Activated naive CD8-positive, alpha-beta T cell treated with anti-CD3 and anti-CD28 coated beads for 36 hours (primary cell): ENCODE results near the gene DHFR. TPM values are rescaled to one million over a fixed set of nuclear protein-coding genes. Genes with fewer than 3 reads are reported as not detected.
"Not testable (repeated sequence)": the region's sequence is repeated elsewhere in the genome, so short reads cannot be mapped to it uniquely, and the experiment has no call there.

Experiments used
- DNase-seq: peaks from one replicate; pipeline ENCODE4 v3.0.0; 2021
- H3K27ac Mint-ChIP-seq: one replicate; pipeline ENCODE4 v1.8.0; 2022; ENCODE audit warnings: mild to moderate bottlenecking, moderate library complexity, mixed read lengths
- H3K27me3 Mint-ChIP-seq: one replicate; pipeline ENCODE4 v1.8.0; 2022; ENCODE audit warnings: mild to moderate bottlenecking, mixed read lengths
- H3K36me3 Mint-ChIP-seq: one replicate; pipeline ENCODE4 v1.8.0; 2021; ENCODE audit warnings: mild to moderate bottlenecking, mixed read lengths
- H3K4me1 Mint-ChIP-seq: one replicate; pipeline ENCODE4 v1.8.0; 2021; ENCODE audit warnings: mixed read lengths
- H3K4me3 Mint-ChIP-seq: one replicate; pipeline ENCODE4 v1.8.0; 2022; ENCODE audit warnings: mild to moderate bottlenecking, moderate library complexity, mixed read lengths
- H3K9me3 Mint-ChIP-seq: one replicate; pipeline ENCODE4 v1.8.0; 2022; ENCODE audit warnings: mixed read lengths
- total RNA-seq, 2 experiments: library from RNA; stranded (reverse); gene quantifications; one replicate each; pipeline ENCODE4 v1.2.3, GENCODE V29; 2021

Gene DHFR
- total RNA-seq, 2 experiments from 2014 or later: 110 to 112 TPM

DNA sequence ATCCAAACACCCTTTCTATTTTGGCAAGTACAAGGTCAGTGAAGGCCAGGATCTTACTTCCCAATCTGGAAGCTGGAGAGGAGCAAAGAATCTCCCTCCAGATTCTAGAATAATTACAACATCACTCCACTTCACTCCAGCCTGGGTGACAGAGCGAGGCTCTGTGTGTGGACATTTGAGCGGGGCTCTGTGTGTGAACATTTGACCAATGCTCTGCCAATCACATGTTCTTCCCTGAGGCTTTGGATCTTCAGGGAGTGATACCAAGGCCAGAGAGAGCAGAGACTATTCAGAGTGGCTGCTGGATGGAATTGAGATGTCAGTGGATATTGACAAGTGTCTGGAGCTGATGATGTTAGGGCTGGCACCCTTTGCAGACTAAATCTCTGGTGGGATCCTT is 60.0 kb downstream of the DHFR start:
- no peaks in the 10 kb centered on the region for H3K4me1 Mint-ChIP-seq
- H3K36me3 Mint-ChIP-seq: no peaks in the 10 kb centered on the region
- H3K9me3 Mint-ChIP-seq: no peaks in the 10 kb centered on the region
- no peaks in the 10 kb centered on the region for H3K27me3 Mint-ChIP-seq
- H3K27ac Mint-ChIP-seq: no peak overlapping the region
- H3K4me3 Mint-ChIP-seq: no peak overlapping the region
- no peak for DNase-seq

DNA sequence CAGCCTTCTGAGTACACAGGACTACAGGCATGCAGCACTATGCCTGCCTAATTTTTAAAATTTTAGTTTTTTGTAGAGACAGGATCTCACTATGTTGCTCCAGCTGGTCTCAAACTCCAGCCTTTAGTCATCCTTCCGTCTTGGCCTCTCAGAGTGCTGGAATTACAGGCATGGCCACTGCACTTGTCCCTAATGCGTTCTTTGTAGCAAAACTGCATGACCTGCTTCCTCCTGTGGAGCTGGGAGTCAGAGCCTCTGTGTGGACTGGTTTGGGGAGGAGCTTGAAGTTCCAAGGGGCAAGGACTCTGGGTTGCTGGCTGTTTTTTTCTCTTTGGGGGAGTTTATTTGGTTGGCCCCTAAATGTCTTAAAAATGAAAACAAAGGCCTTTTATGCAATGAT is 62.0 kb downstream of the DHFR start:
- no peaks in the 10 kb centered on the region for H3K36me3 Mint-ChIP-seq
- no peak overlapping the region for H3K27ac Mint-ChIP-seq
- no peaks in the 10 kb centered on the region for H3K4me1 Mint-ChIP-seq
- no peaks in the 10 kb centered on the region for H3K9me3 Mint-ChIP-seq
- DNase-seq: no peak
- no peak overlapping the region for H3K4me3 Mint-ChIP-seq
- H3K27me3 Mint-ChIP-seq: no peaks in the 10 kb centered on the region

DNA sequence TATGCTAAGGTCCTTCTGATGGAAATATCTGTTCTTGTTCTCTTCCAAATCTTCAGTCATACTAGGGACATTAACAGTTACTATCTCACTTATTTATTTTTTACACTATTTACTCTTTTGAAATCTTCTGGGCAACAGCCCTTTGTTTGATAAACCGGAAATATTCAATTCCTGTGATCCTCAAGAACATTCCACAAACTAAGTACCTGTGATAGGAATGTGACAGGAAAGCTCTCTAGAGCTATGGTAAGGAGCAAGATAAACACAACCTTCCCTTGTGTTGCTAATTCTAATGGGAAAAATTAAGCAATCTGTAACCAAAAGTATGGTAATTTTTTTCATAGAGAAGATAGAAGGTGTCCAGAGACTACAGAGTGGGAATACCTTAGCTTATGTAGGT is 62.7 kb downstream of the DHFR start:
- H3K4me1 Mint-ChIP-seq: no peaks in the 10 kb centered on the region
- no peaks in the 10 kb centered on the region for H3K36me3 Mint-ChIP-seq
- no peak for DNase-seq
- no peaks in the 10 kb centered on the region for H3K9me3 Mint-ChIP-seq
- no peaks in the 10 kb centered on the region for H3K27me3 Mint-ChIP-seq
- H3K4me3 Mint-ChIP-seq: no peak overlapping the region
- no peak overlapping the region for H3K27ac Mint-ChIP-seq

DNA sequence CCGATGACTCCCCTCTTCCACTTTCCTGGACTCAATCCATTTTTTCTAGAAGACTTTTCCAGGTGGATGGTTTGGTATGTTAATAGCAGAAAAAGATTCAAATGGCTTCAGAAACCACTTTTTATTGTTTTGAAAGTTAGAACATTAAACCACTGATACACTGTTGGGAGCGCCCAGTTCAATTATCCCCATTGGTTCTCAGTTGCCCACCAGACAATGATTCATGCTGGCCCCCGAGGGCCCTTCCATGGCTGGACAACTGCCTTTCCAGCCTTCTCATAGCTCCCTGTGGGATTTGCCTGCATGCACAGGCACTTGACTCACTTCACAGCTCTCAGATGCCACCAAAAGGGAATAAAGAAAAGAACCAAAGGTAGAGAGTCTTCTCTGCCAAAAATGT is 63.4 kb downstream of the DHFR start:
- no peak for DNase-seq
- no peak overlapping the region for H3K27ac Mint-ChIP-seq
- no peak overlapping the region for H3K4me3 Mint-ChIP-seq
- H3K27me3 Mint-ChIP-seq: no peaks in the 10 kb centered on the region
- no peaks in the 10 kb centered on the region for H3K36me3 Mint-ChIP-seq
- no peaks in the 10 kb centered on the region for H3K9me3 Mint-ChIP-seq
- H3K4me1 Mint-ChIP-seq: no peaks in the 10 kb centered on the region

DNA sequence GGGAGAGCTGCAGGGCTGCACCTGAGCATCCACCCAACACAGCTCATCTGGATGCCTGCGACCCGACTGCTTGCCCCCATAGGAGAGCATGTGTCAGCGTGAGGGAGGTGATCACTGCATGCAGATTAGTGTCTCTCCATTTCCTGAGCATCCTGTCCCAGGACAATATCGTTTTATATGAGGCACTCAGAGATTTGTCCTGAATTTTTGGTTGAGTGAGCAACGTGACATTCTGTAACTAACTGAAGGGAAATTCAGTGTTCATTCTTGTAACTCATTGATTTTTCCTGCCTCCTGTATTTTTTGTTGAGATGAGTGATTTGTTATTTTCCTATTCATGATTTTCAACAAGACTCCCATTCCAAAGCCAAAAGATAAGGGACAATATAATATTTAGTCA is 64.0 kb downstream of the DHFR start:
- no peak overlapping the region for H3K4me3 Mint-ChIP-seq
- no peaks in the 10 kb centered on the region for H3K4me1 Mint-ChIP-seq
- no peaks in the 10 kb centered on the region for H3K27me3 Mint-ChIP-seq
- no peaks in the 10 kb centered on the region for H3K36me3 Mint-ChIP-seq
- no peak for DNase-seq
- no peaks in the 10 kb centered on the region for H3K9me3 Mint-ChIP-seq
- no peak overlapping the region for H3K27ac Mint-ChIP-seq

DNA sequence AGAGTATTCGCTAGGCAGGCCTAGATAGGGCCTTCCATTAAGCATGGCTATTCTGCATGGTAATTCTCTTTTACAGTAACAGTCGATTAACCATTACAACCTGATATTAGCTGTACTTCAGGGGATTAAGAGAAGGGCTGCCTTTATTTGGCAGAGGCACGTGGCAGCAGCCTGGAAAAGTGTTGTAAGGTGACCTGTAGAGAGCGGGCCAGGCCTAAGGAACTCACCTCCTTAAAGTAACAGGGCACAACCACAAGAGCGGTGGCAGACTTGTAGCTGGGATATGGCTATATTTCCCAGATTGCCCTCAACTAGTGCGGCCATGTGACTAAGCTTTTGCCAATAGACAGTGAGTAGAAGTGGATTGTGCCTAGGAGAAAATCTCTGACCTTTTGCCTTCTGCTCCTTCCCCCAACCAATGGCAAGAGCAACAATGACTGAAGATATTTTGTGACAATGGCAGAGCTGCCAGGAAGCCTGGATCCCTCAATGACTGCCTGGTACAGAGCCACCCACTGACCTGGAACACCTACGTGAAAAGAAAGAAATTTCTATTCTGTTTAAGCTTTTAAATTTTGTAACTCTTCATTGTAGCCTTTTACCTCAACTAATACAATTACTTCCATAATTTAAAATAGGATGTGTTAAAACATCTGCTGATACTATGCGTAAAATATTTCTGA is 65.8 kb downstream of the DHFR start:
- no peaks in the 10 kb centered on the region for H3K9me3 Mint-ChIP-seq
- no peaks in the 10 kb centered on the region for H3K4me1 Mint-ChIP-seq
- H3K36me3 Mint-ChIP-seq: no peaks in the 10 kb centered on the region

DNA sequence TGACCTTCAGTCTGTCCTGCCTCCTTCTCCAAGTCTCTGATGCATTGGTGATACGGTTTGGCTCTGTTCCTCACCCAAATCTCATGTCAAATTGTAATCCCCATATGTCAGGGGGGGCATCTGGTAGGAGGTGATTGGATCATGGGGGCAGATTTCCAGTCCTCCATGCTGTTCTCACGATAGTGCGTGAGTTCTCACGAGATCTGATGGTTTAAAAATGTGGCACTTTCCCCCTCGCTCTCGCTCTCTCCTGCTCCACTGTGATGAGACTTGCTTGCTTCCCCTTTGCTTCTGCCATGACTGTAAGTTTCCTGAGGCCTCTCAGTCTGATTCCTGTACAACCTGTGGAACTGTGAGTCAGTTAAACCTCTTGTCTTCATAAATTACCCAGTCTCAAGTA is 70.0 kb downstream of the DHFR start:
- Mint-ChIP-seq H3K4me3 (no peak overlapping the region), H3K4me1 (no peaks in the 10 kb centered on the region), H3K36me3 (no peaks in the 10 kb centered on the region), H3K9me3 (peaks cover 2% of the 10 kb centered on the region), H3K27ac (no peak overlapping the region), H3K27me3 (peaks cover 7% of the 10 kb centered on the region)
- no peak for DNase-seq

More for the DNA sequence above, 65.8 kb downstream of the DHFR start:
- no peak for DNase-seq
- H3K27ac Mint-ChIP-seq: no peak overlapping the region
- H3K4me3 Mint-ChIP-seq: no peak overlapping the region
- peaks cover 3% of the 10 kb centered on the region for H3K27me3 Mint-ChIP-seq

DNA sequence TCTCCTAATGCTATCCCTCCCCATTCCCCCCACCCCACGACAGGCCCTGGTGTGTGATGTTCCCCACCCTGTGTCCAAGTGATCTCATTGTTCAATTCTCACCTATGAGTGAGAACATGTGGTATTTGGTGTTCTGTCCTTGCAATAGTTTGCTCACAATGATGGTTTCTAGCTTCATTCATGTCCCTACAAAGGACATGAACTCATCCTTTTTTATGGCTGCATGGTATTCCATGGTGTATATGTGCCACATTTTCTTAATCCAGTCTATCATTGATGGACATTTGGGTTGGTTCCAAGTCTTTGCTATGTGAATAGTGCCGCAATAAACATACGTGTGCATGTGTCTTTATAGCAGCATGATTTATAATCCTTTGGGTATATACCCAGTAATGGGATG is 74.5 kb downstream of the DHFR start:
- H3K4me3 Mint-ChIP-seq: not testable (repeated sequence)

DNA sequence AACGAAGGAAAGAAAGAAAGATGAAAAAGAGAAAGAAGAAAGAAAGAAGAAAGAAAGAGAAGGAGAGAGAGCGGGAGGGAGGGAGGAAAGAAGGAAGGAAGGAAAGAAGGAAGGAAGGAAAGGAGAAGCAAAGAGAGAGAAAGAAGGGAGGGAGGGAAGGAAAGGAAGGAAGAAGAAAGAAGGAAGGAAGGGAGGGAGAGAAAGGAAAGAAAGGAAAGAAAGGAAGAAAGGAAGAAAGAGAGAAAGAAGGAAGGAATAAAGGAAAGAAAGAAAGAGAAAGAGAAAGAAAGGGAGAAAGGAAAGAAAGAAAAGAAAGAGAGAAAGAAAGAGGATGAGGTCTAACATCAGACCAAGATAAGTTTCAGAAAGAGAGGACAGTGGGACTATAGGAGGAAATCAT is 75.7 kb downstream of the DHFR start:
- no peak overlapping the region for H3K27ac Mint-ChIP-seq
- no peak for DNase-seq
- H3K4me1 Mint-ChIP-seq: peaks cover 2% of the 10 kb centered on the region
- H3K4me3 Mint-ChIP-seq: no peak overlapping the region
- H3K27me3 Mint-ChIP-seq: peaks cover 31% of the 10 kb centered on the region
- peaks cover 2% of the 10 kb centered on the region for H3K9me3 Mint-ChIP-seq
- no peaks in the 10 kb centered on the region for H3K36me3 Mint-ChIP-seq

More for the DNA sequence above, 74.5 kb downstream of the DHFR start:
- H3K9me3 Mint-ChIP-seq, H3K27ac Mint-ChIP-seq, H3K36me3 Mint-ChIP-seq, DNase-seq, H3K4me1 Mint-ChIP-seq: not testable (repeated sequence)
- H3K27me3 Mint-ChIP-seq: peaks cover 30% of the 10 kb centered on the region

DNA sequence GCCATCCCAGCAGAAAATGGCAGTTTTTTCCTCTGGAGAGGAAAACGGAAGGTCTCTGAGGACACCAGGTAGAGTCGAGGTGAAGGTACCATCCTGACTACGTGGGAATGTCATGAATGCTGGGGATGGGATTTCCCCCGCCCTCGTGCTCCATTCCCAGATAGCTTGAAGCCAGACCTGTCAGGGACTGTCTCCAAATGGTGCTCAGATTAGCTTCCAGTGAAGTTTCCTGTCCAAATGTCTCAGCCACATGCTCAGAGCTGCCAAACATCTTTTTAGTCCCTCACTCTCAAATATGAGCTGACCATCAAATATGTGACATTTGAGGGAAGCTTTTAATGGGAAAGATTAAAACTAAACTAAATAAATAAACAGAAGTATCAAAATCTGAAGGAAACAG is 77.1 kb downstream of the DHFR start:
- no peak overlapping the region for H3K27ac Mint-ChIP-seq
- DNase-seq: no peak
- peaks cover 39% of the 10 kb centered on the region for H3K27me3 Mint-ChIP-seq
- peaks cover 2% of the 10 kb centered on the region for H3K4me1 Mint-ChIP-seq
- no peak overlapping the region for H3K4me3 Mint-ChIP-seq
- H3K9me3 Mint-ChIP-seq: peaks cover 2% of the 10 kb centered on the region
- H3K36me3 Mint-ChIP-seq: no peaks in the 10 kb centered on the region

DNA sequence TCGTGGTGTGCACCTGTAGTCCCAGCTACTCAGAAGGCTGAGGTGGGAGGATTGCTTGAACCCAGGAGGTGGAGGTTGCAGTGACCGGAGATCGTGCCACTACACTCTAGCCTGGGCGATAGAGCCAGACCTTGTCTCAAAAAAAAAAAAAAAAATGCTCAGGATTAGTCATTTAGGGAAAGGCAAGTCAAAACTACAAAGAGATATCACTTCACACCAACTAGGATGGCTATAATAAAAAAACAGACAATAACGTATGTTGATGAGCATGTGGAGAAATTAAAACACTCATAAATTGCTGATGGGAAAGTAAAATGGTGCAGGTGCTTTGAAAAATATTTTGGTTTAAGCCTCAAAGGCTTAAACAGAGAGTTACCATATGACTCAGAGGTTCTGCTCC is 78.4 kb downstream of the DHFR start:
- Mint-ChIP-seq H3K27me3 (peaks cover 52% of the 10 kb centered on the region), H3K4me3 (no peak overlapping the region), H3K9me3 (no peaks in the 10 kb centered on the region), H3K36me3 (no peaks in the 10 kb centered on the region), H3K4me1 (peaks cover 2% of the 10 kb centered on the region), H3K27ac (no peak overlapping the region)
- DNase-seq: no peak

Other genes starting within 250 kb of the DHFR start
- gene ZFYVE16, start 246.9 kb downstream of the DHFR start, total RNA-seq: 1 to 10 TPM; 7.2 to 8.4 TPM
- gene FAM151B, start 166.9 kb downstream of the DHFR start, total RNA-seq: under 1 TPM; 0.30 to 0.35 TPM
- gene ANKRD34B, start 84.7 kb downstream of the DHFR start, total RNA-seq: not detected
- 10 to 100 TPM; 22.6 to 22.9 TPM for gene MSH3, start 331 bp downstream of the DHFR start, total RNA-seq